AG04450 (cell line): Measurements from ENCODE around the gene RBM42. TPM values are rescaled to one million over a fixed set of nuclear protein-coding genes. Genes with fewer than 3 reads are reported as not detected.
A peak's percentile ranks its signal among the peaks of the same experiment; 100 is the strongest.

Experiments used
- CTCF ChIA-PET: fragments of 300-600, 350-600 bp; formaldehyde crosslinking; extraction: SDS; loops from one replicate; lab custom pipeline; 2022; ENCODE audit warnings: antibody characterized with exemption, inconsistent platforms; lab: Charles Lee
- POLR2A ChIA-PET: fragments of 350-600 bp; formaldehyde crosslinking; extraction: SDS; loops from one replicate; lab custom pipeline; 2021; ENCODE audit warnings: antibody characterized with exemption, inconsistent platforms; lab: Yijun Ruan, JAX
- DNase-seq: peaks from one replicate; pipeline ENCODE4 v3.0.0-alpha.2; 2011; ENCODE audit warnings: low read depth, low spot score
- H3K27ac ChIP-seq: one replicate; pipeline ENCODE4 v1.5.1; 2012; ENCODE audit warnings: low read depth, low read length, control low read depth
- H3K27me3 ChIP-seq: one replicate; pipeline ENCODE4 v1.6.0; 2012; ENCODE audit warnings: low read length; ENCODE audit not compliant: control insufficient read depth, insufficient read depth
- H3K4me3 ChIP-seq: 2 replicates; pipeline ENCODE4 v1.5.1; 2011; ENCODE audit warnings: mild to moderate bottlenecking, low read depth, low read length, control low read depth
- H3K9me3 ChIP-seq: 2 replicates; pipeline ENCODE4 v1.5.1; 2012; ENCODE audit warnings: low read length; ENCODE audit not compliant: control insufficient read depth, insufficient read depth
- polyA plus RNA-seq: library from polyadenylated mRNA; depleted of rRNA; stranded (reverse); fragments of >200 nt; gene quantifications from 2 replicates; pipeline ENCODE4 v1.2.3, GENCODE V29; 2011
- TF ChIP-seq, protein P1 (sequence below): IDR thresholded peaks from 2 replicates; pipeline ENCODE4 v1.5.1; 2011; ENCODE audit warnings: low read depth, low read length, control low read depth, inconsistent platforms

The RBM42 gene
- polyA plus RNA-seq, 1 experiment, result 33.4 TPM

DNA sequence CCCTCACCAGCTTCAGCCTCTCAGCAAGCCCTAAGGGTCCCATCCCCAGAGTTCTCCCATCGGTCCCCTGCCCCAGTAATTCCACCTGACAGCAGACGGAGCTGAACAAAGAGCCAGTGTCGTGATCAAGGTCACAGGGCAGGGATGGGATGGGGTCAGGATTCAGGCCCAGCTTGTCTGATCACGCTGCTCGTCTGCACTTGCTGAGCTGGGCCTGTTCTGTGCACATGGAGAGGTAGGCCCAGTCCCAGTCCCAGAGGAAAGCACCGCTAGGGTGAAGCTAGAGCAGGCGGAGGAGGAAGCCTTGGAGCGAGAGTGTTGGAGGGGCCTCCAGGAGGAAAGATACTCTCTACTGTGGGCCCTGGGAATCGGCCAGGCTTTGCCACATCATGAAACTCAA lies 7.1 kb upstream of the RBM42 start:
- CTCF ChIA-PET, result no interaction called here
- Histone ChIP-seq H3K27ac (no peak overlapping the region), H3K27me3 (no peaks in the 10 kb centered on the region), H3K4me3 (no peak overlapping the region), H3K9me3 (no peaks in the 10 kb centered on the region)
- POLR2A ChIA-PET, result no interaction called here
- TF ChIP-seq, protein P1, sequence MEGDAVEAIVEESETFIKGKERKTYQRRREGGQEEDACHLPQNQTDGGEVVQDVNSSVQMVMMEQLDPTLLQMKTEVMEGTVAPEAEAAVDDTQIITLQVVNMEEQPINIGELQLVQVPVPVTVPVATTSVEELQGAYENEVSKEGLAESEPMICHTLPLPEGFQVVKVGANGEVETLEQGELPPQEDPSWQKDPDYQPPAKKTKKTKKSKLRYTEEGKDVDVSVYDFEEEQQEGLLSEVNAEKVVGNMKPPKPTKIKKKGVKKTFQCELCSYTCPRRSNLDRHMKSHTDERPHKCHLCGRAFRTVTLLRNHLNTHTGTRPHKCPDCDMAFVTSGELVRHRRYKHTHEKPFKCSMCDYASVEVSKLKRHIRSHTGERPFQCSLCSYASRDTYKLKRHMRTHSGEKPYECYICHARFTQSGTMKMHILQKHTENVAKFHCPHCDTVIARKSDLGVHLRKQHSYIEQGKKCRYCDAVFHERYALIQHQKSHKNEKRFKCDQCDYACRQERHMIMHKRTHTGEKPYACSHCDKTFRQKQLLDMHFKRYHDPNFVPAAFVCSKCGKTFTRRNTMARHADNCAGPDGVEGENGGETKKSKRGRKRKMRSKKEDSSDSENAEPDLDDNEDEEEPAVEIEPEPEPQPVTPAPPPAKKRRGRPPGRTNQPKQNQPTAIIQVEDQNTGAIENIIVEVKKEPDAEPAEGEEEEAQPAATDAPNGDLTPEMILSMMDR, result no peak
- DNase-seq, result no peak

DNA sequence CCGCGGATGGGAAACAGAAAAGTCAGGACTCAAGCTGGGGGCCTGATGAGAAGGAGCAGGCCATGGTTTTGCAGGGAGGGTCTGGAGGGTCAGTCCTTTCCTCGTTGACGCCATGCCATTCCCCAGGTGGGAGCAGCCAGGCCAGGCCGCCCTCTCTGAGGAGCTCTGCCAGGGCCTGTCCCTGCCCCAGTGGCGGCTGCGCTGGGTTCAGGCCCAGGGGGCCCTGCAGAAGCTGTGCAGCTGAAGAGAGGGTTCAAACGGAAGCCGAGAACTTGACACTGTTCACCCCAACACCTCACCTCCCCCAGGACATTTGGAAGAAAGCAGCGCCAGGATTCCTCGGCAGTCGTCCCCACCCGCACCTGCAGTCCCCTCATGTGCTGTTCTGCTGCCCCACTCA lies 6.1 kb upstream of the RBM42 start:
- H3K4me3 ChIP-seq, result no peak overlapping the region
- ChIA-PET CTCF (no interaction called here), POLR2A (interaction anchor here (0.6 kb wide), 1 partner anchor 78 kb away, joined by 3 read pairs; no protein-coding TSS in a partner anchor)
- H3K27ac ChIP-seq, result no peak overlapping the region
- no peak for DNase-seq
- TF ChIP-seq, protein P1, result no peak
- no peaks in the 10 kb centered on the region for H3K27me3 ChIP-seq
- no peaks in the 10 kb centered on the region for H3K9me3 ChIP-seq

DNA sequence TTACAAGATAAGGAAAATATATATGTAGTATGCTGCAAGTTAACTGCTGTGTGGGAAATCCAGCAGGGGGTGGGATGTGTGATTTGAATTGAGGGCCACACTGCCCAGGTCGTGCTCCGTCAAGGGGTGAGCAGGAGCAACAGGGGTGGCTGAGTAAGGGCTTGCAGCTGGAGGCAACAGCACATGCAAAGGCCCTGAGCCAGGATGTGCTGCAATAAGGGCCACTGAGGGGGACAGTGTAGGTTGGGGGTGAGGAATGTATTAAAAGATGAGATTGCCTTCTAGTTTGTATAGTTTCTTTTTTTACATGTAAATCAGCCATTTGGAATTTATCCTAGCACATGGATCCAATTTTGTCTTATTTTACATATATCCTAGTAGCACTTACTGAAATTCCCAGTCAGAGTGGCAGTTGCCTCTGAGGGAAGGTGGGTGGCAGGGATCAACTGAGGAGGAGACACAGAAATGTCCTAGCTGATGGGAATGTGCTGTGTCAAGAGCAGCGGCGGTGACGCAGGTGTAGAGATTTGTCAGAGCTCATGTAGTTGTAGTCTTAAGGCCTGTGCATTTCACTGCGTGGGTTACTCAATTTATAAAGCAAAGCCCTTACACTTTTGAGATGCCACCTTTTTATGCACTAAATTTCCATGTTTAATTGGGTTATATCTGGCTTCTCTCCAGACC lies 5.4 kb upstream of the RBM42 start:
- no peak overlapping the region for H3K4me3 ChIP-seq
- no peak for DNase-seq
- ChIA-PET CTCF (interaction anchor here (0.6 kb wide), 1 partner anchor 1121 kb away, joined by 3 read pairs; no protein-coding TSS in a partner anchor), POLR2A (no interaction called here)
- H3K9me3 ChIP-seq, result no peaks in the 10 kb centered on the region
- no peaks in the 10 kb centered on the region for H3K27me3 ChIP-seq
- TF ChIP-seq, protein P1, result no peak
- no peak overlapping the region for H3K27ac ChIP-seq

DNA sequence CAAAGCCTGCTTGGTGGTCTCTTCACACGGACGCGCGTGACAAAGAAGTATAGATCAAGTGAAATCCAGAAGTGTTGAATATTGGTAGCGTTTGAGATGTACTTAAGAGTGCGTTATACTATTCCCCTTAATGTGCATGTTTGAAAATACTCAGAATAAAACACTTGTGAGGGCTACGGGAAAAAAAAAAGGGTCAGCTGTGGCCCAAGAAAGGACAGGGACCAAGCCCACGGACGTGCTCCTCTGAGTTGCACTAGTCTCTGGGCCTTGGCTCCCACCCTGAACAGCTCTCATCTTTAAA lies 622 bp upstream of the RBM42 start:
- ChIA-PET POLR2A (interaction anchor here (0.7 kb wide), 1 partner anchor 112 kb away, joined by 3 read pairs; no protein-coding TSS in a partner anchor), CTCF (no interaction called here)
- Histone ChIP-seq H3K27me3 (no peaks in the 10 kb centered on the region), H3K4me3 (peak overlapping the region; percentile 71), H3K27ac (peak overlapping the region; percentile 94), H3K9me3 (peaks cover 4% of the 10 kb centered on the region; the same call in 1 of the 2 replicates)
- no peak for DNase-seq
- TF ChIP-seq, protein P1, result no peak

DNA sequence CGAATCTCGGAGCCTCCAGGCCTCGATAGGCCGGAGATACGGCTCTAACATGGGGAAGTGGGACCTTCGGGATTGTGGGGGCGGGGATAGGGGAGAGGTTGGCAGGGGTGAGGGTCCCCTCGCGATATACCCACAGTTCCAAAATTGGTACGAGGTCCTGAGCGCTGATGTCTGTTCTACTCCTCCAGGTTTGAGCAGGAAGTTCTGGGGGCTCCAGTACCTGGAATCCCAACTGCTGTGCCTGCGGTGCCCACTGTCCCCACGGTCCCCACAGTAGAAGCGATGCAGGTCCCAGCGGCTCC lies 447 bp downstream of the RBM42 start:
- POLR2A ChIA-PET, result no interaction called here
- peak overlapping the region; percentile 98 for H3K4me3 ChIP-seq
- H3K27me3 ChIP-seq, result no peaks in the 10 kb centered on the region
- CTCF ChIA-PET, result interaction anchor here (0.6 kb wide), 1 partner anchor 315 kb away, joined by 3 read pairs; no protein-coding TSS in a partner anchor
- no peak for DNase-seq
- TF ChIP-seq, protein P1, result no peak
- H3K9me3 ChIP-seq, result peaks cover 4% of the 10 kb centered on the region; the same call in 1 of the 2 replicates
- peak overlapping the region; percentile 39 for H3K27ac ChIP-seq
